ENCODE data around the gene GSTM4. TPM values are rescaled to one million over a fixed set of nuclear protein-coding genes. Genes with fewer than 3 reads are reported as not detected.

GSTM4 gene
- total RNA-seq, 1 experiment from 2014 or later, result 24.6 TPM

GRCh38 chr1:109635862-109636200 is 20.1 kb upstream of the GSTM4 start:
- H3K27ac Mint-ChIP-seq, result peak overlapping the region in 2 of 3 experiments; percentile 7 to 39; a peak in 1 of 7 replicates
- peaks cover 1% of the 10 kb centered on the region; the same call in 1 of the 2 replicates for H3K27me3 Mint-ChIP-seq (ENCODE audit: low read depth)
- H4K5ac ChIP-seq (ENCODE audit: insufficient read length, low read depth, low read length), result no peak overlapping the region
- no peaks in the 10 kb centered on the region for H3K23me2 ChIP-seq (ENCODE audit: insufficient read length, low read depth, low read length, poor library complexity, severe bottlenecking)
- H2BK15ac ChIP-seq (ENCODE audit: low read depth, low read length), result no peak overlapping the region
- no peak overlapping the region for H3K4ac ChIP-seq (ENCODE audit: low read depth, low read length)
- no peaks in the 10 kb centered on the region for H3K27me3 ChIP-seq (ENCODE audit: insufficient read depth, low read length)
- no peak overlapping the region for H3T11ph ChIP-seq (ENCODE audit: low read length)
- H3K27ac ChIP-seq (ENCODE audit: insufficient read length, low read depth, low read length), result no peak overlapping the region
- TF ChIP-seq CTCF (conservative IDR thresholded peaks at IDR 0.05), result no peak
- peaks cover 22 to 36% of the 10 kb centered on the region in 2 experiments for H3K4me1 Mint-ChIP-seq
- no peaks in the 10 kb centered on the region for H3K9me3 ChIP-seq (ENCODE audit: control insufficient read depth, low read depth, low read length)
- H3K79me2 ChIP-seq (ENCODE audit: insufficient read depth, low read length), result no peaks in the 10 kb centered on the region
- H3K18ac ChIP-seq (ENCODE audit: insufficient read length, low read depth, low read length), result no peak overlapping the region
- H3K4me3 Mint-ChIP-seq, result peak overlapping the region in 1 of 2 experiments; percentile 42; a peak in 2 of 5 replicates
- no peak overlapping the region for H2BK20ac ChIP-seq (ENCODE audit: low read depth, low read length, poor library complexity, severe bottlenecking)
- no peak overlapping the region for H4K8ac ChIP-seq (replicated peaks; ENCODE audit: insufficient read length, low read depth, low read length)
- H3K79me1 ChIP-seq (ENCODE audit: insufficient read depth, low read depth, low read length, poor library complexity, severe bottlenecking), result no peaks in the 10 kb centered on the region
- H3K9me3 Mint-ChIP-seq, result no peaks in the 10 kb centered on the region
- H2AK5ac ChIP-seq (ENCODE audit: insufficient read length, low read length), result no peak overlapping the region
- H2BK120ac ChIP-seq (ENCODE audit: low read depth, low read length, poor library complexity, severe bottlenecking), result no peak overlapping the region
- WGBS (ENCODE audit: extremely low coverage, insufficient read length, low lambda C conversion rate), result no CpG with 5 or more reads among the region's 2 CpGs
- H3K56ac ChIP-seq (ENCODE audit: insufficient read length, low read depth, low read length), result no peak overlapping the region
- peaks cover 7% of the 10 kb centered on the region; the same call in 1 of the 2 replicates for H3K4me1 ChIP-seq (ENCODE audit: insufficient read depth, low read length)
- H2AFZ ChIP-seq (ENCODE audit: low read length), result no peak overlapping the region
- no peaks in the 10 kb centered on the region for H4K20me1 ChIP-seq (ENCODE audit: control insufficient read depth, insufficient read depth, insufficient read length)
- H3K4me2 ChIP-seq (ENCODE audit: insufficient read depth, insufficient read length, low read length), result no peak overlapping the region
- no peak overlapping the region for H3K23ac ChIP-seq (ENCODE audit: insufficient read length, low read depth, low read length)
- H2BK5ac ChIP-seq (ENCODE audit: insufficient read length, low read length), result no peak overlapping the region
- H4K91ac ChIP-seq (ENCODE audit: insufficient read length, low read depth, low read length), result no peak overlapping the region
- H3K36me3 Mint-ChIP-seq (ENCODE audit: insufficient read depth in 1 of 3, low read depth in 3 of 3), result peaks cover 5 to 9% (median 8%) of the 10 kb centered on the region in 3 experiments; a peak in 6 of 7 replicates
- no peak overlapping the region for H3K14ac ChIP-seq (ENCODE audit: insufficient read depth, low read length)
- no peak for DNase-seq
- H2BK12ac ChIP-seq (ENCODE audit: insufficient read length, low read depth, low read length), result no peak overlapping the region
- no peak overlapping the region for H3K9ac ChIP-seq (ENCODE audit: extremely low read depth, insufficient read length, low read length)

Data from H9 (cell line).